CD4-positive, alpha-beta T cell treated with Interleukin-4 for 4 hours (primary cell): ENCODE results near the gene HOXA6.

Experiments
- DNase-seq: peaks from one replicate; pipeline ENCODE4 v3.0.0-alpha.2; 2020

HOXA6 gene

GRCh38 chr7:27117887-27118491 lies 29.6 kb downstream of the HOXA6 start:
- DNase-seq, result no peak

GRCh38 chr7:27116962-27117886 lies 30.4 kb downstream of the HOXA6 start:
- DNase-seq, result no peak

GRCh38 chr7:27116031-27116961 lies 31.3 kb downstream of the HOXA6 start:
- no peak for DNase-seq

GRCh38 chr7:27115221-27116026 lies 32.1 kb downstream of the HOXA6 start:
- no peak for DNase-seq

- DNase-seq, result no peak
These were observed 32.7 kb downstream of the HOXA6 start for GRCh38 chr7:27114881-27115220.

GRCh38 chr7:27113991-27114769 lies 33.4 kb downstream of the HOXA6 start:
- DNase-seq, result no peak

GRCh38 chr7:27112955-27113949 lies 34.3 kb downstream of the HOXA6 start:
- no peak for DNase-seq

- DNase-seq, result no peak
These were observed 35.2 kb downstream of the HOXA6 start for GRCh38 chr7:27112361-27112760.

GRCh38 chr7:27111751-27112277 lies 35.8 kb downstream of the HOXA6 start:
- no peak for DNase-seq

- DNase-seq, result no peak
These were observed 36.4 kb downstream of the HOXA6 start for GRCh38 chr7:27111042-27111750.

- DNase-seq, result no peak
These were observed 37.2 kb downstream of the HOXA6 start for GRCh38 chr7:27110186-27111031.

GRCh38 chr7:27109466-27110185 lies 37.9 kb downstream of the HOXA6 start:
- DNase-seq, result no peak

GRCh38 chr7:27108390-27109127 lies 39.0 kb downstream of the HOXA6 start:
- DNase-seq, result no peak

- DNase-seq, result no peak
These were observed 39.9 kb downstream of the HOXA6 start for GRCh38 chr7:27107391-27108381.

- no peak for DNase-seq
These were observed 40.7 kb downstream of the HOXA6 start for GRCh38 chr7:27106901-27107240.
